Heart right ventricle (tissue), 16 donors: ENCODE measurements around the gene VASN. TPM values are rescaled to one million over a fixed set of nuclear protein-coding genes. Genes with fewer than 3 reads are reported as not detected.

ENCODE experiments used
- ATAC-seq, 8 donors: fragments of 200-7000 bp; cut with Tn5 transposase; one replicate each; pipeline ENCODE4 v1.9.1; 2020; ENCODE audit warnings: mild to moderate bottlenecking in 8 of 8, moderate library complexity in 8 of 8, moderate number of reproducible peaks in 1 of 8
- DNase-seq, 2 donors: peaks; one replicate each; pipeline ENCODE4 v3.0.0-alpha.2; 2020
- H3K27ac ChIP-seq, 10 donors: fragments of 200-600 bp; sonication (generic) in 2 of 10; one replicate each; pipeline versions ENCODE4 v1.5.0 to v1.8.0; 2020 to 2022; ENCODE audit warnings: mild to moderate bottlenecking in 3 of 10
- H3K27me3 ChIP-seq, 7 donors: fragments of 200-600 bp; one replicate each; pipeline ENCODE4 v1.8.0; 2021 to 2022; ENCODE audit warnings: mild to moderate bottlenecking in 2 of 7
- H3K36me3 ChIP-seq, 9 donors: fragments of 200-600 bp; sonication (generic) in 1 of 9; one replicate each; pipeline versions ENCODE4 v1.5.0 to v1.8.0; 2020 to 2022; ENCODE audit warnings: mild to moderate bottlenecking in 2 of 9
- H3K4me1 ChIP-seq, 9 donors: fragments of 200-600 bp; sonication (generic) in 1 of 9; one replicate each; pipeline versions ENCODE4 v1.5.0 to v1.8.0; 2020 to 2022; ENCODE audit warnings: mild to moderate bottlenecking in 4 of 9
- H3K4me3 ChIP-seq, 10 donors: fragments of 200-600 bp; sonication (generic) in 2 of 10; one replicate each; pipeline versions ENCODE4 v1.5.0 to v1.8.0; 2020 to 2022; ENCODE audit warnings: mild to moderate bottlenecking in 7 of 10, moderate library complexity in 2 of 10
- H3K9me3 ChIP-seq, 11 donors: fragments of 200-600 bp in 10 of 11; sonication (generic) in 2 of 11; one replicate each; pipeline versions ENCODE4 v1.5.0 to v1.8.0; 2013 to 2022; ENCODE audit warnings: mild to moderate bottlenecking in 2 of 11, control low read depth in 1 of 11, moderate library complexity in 1 of 11
- WGBS, 2 donors: extraction: QIAGEN DNeasy Blood & Tissue Kit; methylation state at CpG; one replicate each; pipeline ENCODE4 v1.1.7; 2013; ENCODE audit warnings: inconsistent platforms in 1 of 2; 5-methylcytosine and 5-hydroxymethylcytosine counted together
- intact Hi-C, 10 donors: fragments of 100-400 bp; cut with DNase I; formaldehyde crosslinking; loops; one replicate each; pipeline versions ENCODE4 v1.11.1 to v1.14.2; 2022
- polyA plus RNA-seq, 2 donors: library from polyadenylated mRNA; stranded (reverse); fragments of 200-250 nt; gene quantifications; one replicate each; pipeline ENCODE4 v1.2.3, GENCODE V29; 2013
- total RNA-seq, 10 donors: library from RNA; stranded (reverse); fragmentation: NEBNext Ultra II Directional in 3 of 10; extraction: Animal tissue kit (Norgen Biotek cat#: 25700) in 3 of 10; gene quantifications; one replicate each; pipeline versions ENCODE4 v1.2.1 to v1.2.4, GENCODE V29; 2021 to 2023
- TF ChIP-seq, protein P1 (sequence below), 9 donors: fragments of 200-600 bp; sonication (generic) in 2 of 9; IDR thresholded peaks; one replicate each; pipeline versions ENCODE4 v1.5.0 to v1.8.0; 2021 to 2022; ENCODE audit warnings: antibody characterized with exemption in 9 of 9, mild to moderate bottlenecking in 5 of 9, moderate library complexity in 1 of 9
- donor health status: Arrhythmogenic right ventricular cardiomyopathy.
- donor health status: ischemic (EF 13 %, LVEDD 7.1; RV severe dilation, severe dysfunction).
- donor health status: healthy with polysubstance abuse.
- donor health status: DM: no; HTN: yes; CAD: no.
- donor health status: DM: no; HTN: no; CAD: no.
- donor health status: ischemic (EF 25% LVEDD 6.9; RV normal size, moderate dysfunction).
- donor health status: ischemic (EF 25% LVEDD 5.7; RV mildly dilated, moderate dysfunction).
- donor health status: healthy.
- donor health status: DM: yes; HTN: yes; CAD: no.
- donor health status: Ischemic cardiomyopathy.
- donor health status: ischemic (EF 35%, LVEDD 5.7; RV mildly dilated, moderate dysfunction).
- donor health status: nonischemic (EF 11% LVEDD 7.7; RV severe dilation, severe dysfunction).
- donor health status: DM: yes; HTN: yes; CAD: no.
- donor health status: PGD.
- donor health status: ischemic (EF 29% LVEDD 5.4; RV normal size, mild dysfunction).
- donor health status: nonischemic (EF 23%, LVEDD 6.1; RV moderate dilation, normal function).

The VASN gene
- total and polyA plus RNA-seq, 12 donors, result 3.1 to 27.9 (median 6.0) TPM

DNA sequence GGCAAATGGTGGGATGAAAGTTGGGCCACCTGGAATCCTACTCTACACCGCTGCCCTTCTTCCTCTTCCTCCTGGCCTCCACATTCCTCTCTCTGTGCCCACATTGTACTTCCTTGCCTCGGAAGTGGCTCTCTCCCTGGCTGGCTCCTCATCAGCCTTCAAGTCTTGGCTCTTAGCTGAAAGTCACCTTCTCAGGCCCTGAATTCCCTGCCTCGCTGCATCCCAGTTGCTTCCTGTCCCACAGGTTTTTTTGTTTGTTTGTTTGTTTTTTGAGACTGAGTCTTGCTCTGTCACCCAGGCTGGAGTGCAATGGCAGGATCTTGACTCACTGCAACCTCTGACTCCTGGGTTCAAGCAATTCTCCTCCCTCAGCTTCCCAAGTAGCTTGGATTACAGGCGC lies 18.0 kb upstream of the VASN start:
- ATAC-seq (no peak), DNase-seq (no peak)
- Histone ChIP-seq H3K27ac (no peak overlapping the region), H3K27me3 (no peaks in the 10 kb centered on the region), H3K9me3 (no peaks in the 10 kb centered on the region), H3K36me3 (peaks cover 0 to 45% (median 6%) of the 10 kb centered on the region in 9 donors), H3K4me3 (no peak overlapping the region), H3K4me1 (peaks cover 2 to 23% (median 18%) of the 10 kb centered on the region in 9 donors)
- 80 to 89% methylated on average over 4 of the region's 4 CpGs for WGBS, 2 donors
- intact Hi-C loops, result no loop called here
- TF ChIP-seq, protein P1, sequence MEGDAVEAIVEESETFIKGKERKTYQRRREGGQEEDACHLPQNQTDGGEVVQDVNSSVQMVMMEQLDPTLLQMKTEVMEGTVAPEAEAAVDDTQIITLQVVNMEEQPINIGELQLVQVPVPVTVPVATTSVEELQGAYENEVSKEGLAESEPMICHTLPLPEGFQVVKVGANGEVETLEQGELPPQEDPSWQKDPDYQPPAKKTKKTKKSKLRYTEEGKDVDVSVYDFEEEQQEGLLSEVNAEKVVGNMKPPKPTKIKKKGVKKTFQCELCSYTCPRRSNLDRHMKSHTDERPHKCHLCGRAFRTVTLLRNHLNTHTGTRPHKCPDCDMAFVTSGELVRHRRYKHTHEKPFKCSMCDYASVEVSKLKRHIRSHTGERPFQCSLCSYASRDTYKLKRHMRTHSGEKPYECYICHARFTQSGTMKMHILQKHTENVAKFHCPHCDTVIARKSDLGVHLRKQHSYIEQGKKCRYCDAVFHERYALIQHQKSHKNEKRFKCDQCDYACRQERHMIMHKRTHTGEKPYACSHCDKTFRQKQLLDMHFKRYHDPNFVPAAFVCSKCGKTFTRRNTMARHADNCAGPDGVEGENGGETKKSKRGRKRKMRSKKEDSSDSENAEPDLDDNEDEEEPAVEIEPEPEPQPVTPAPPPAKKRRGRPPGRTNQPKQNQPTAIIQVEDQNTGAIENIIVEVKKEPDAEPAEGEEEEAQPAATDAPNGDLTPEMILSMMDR (IDR thresholded peaks at IDR 0.05), result no peak

DNA sequence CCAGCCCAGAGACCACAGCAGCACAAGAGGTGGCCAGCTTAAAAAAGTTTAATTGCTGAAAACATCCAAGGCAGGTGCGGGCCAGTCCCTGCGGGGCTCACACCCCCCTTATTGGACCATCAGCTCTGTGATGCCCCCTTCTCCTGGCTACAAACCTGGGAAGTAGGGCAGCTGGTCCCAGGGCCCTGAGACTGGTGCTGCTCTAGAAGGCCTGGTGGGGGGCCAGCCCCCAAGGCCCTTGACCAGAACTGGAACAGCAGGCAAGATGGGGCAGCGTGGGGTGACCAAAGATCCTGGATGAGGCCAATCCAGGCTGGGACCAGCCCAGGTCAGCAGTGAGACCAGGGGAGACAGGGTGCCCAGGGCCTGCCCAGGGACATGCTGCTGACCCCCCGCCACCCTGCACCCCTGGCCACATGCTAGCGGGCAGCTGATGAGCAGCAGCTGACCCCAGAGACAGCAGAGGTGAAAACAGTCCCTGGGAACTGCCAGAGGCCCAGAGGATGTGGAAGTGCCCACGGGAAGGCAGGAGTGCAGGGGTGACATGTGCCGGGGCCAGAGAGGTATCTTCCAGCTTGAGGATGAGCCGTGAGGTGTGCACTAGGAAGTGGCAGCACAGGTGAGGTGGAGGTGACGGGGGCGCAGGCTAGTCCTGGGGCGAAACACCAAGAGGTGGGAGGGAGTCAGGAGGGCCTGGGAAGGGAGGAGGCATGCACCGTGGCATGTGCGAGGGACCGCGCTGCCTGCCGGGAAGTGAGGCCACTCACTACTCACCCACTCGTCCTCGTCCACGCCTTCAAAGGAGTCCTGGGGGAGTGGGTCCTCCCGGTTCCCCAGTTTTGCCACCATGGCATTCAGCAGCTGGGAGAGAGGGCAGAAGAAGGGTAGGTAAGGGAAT lies 16.9 kb upstream of the VASN start:
- Histone ChIP-seq H3K4me1 (peaks cover 0 to 16% (median 13%) of the 10 kb centered on the region in 9 donors), H3K27ac (no peak overlapping the region), H3K36me3 (peaks cover 0 to 54% (median 6%) of the 10 kb centered on the region in 9 donors), H3K4me3 (no peak overlapping the region), H3K27me3 (no peaks in the 10 kb centered on the region), H3K9me3 (no peaks in the 10 kb centered on the region)
- DNase-seq, result no peak
- TF ChIP-seq, protein P1 (IDR thresholded peaks at IDR 0.05), result no peak
- no peak for ATAC-seq
- 95% methylated on average over 20 of the region's 20 CpGs for WGBS, 2 donors
- intact Hi-C loops, result no loop called here

DNA sequence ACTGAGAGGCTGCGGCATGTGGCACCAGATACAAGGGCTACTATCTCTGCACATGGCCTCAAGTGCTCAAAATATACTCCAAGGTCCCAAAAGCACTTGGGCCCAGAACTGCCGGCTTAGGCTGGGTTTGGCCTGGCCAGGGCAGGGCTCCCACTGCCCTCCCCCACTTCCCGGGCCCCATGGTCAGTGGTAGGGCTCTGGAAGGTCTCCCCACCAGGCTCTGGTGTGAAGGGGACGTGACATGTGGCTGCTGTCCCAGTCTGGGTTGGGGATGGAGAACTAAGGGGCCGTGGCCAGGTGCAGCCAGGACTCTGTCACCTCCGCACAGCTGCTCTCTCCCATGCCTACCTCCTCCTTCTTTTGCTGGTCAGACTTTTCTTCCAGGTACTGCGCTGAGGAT lies 14.8 kb upstream of the VASN start:
- Histone ChIP-seq H3K4me3 (no peak overlapping the region), H3K27me3 (no peaks in the 10 kb centered on the region), H3K27ac (no peak overlapping the region), H3K4me1 (no peaks in the 10 kb centered on the region), H3K9me3 (no peaks in the 10 kb centered on the region), H3K36me3 (peaks cover 0 to 71% (median 6%) of the 10 kb centered on the region in 9 donors)
- WGBS, 2 donors, result 88 to 95% methylated on average over 7 of the region's 7 CpGs
- intact Hi-C loops, result no loop called here
- TF ChIP-seq, protein P1 (IDR thresholded peaks at IDR 0.05), result no peak
- ATAC-seq, result no peak
- no peak for DNase-seq

DNA sequence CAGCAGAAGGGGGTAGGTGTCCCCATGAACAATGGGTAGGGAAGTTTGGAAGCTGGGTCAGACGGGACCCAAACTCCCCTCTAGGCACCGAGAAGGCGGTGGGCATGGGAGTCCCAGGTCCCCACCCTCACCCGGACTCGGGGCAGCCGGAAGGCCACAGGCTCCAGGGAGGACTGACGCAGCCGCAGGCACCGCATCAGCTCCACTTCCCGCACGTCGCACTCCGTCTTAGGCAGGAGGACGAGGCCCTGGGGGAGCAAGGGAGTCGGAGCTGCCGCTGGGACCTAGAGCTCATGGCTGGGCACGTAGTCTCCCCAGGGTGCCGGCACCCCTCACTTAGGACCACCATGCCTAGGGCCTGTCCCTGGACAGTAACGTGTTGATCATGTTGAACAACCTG lies 13.4 kb upstream of the VASN start:
- DNase-seq, result no peak
- no peak overlapping the region for H3K4me3 ChIP-seq
- H3K36me3 ChIP-seq, result peaks cover 0 to 85% (median 14%) of the 10 kb centered on the region in 9 donors
- no peak overlapping the region for H3K27ac ChIP-seq
- no peak for ATAC-seq
- H3K4me1 ChIP-seq, result no peaks in the 10 kb centered on the region
- H3K27me3 ChIP-seq, result no peaks in the 10 kb centered on the region
- intact Hi-C loops, result loop anchor here in 4 of 10 donors (2.0 kb wide), 1 partner anchor 45 kb away; no protein-coding TSS in a partner anchor
- WGBS, 2 donors, result 97 to 98% methylated on average over 19 of the region's 19 CpGs
- no peaks in the 10 kb centered on the region for H3K9me3 ChIP-seq
- TF ChIP-seq, protein P1 (IDR thresholded peaks at IDR 0.05), result no peak
